Superior temporal gyrus (tissue), 1 donor: ENCODE measurements around the gene BEND7.
"Not testable (repeated sequence)": the region's sequence is repeated elsewhere in the genome, so short reads cannot be mapped to it uniquely, and the experiment has no call there.

Experiments used
- DNase-seq: peaks from one replicate; pipeline ENCODE4 v3.0.0-alpha.2; 2016; ENCODE audit errors: extremely low spot score

The BEND7 gene

GRCh38 chr10:13420532-13421307 is 108.1 kb downstream of the BEND7 start:
- DNase-seq, result no peak

GRCh38 chr10:13417459-13418126 is 111.2 kb downstream of the BEND7 start:
- no peak for DNase-seq

- DNase-seq, result no peak
These were observed 112.1 kb downstream of the BEND7 start for GRCh38 chr10:13416760-13417159.

GRCh38 chr10:13414855-13415254 is 114.0 kb downstream of the BEND7 start:
- DNase-seq, result no peak

- no peak for DNase-seq
These were observed 114.7 kb downstream of the BEND7 start for GRCh38 chr10:13414137-13414536.

- no peak for DNase-seq
These were observed 115.9 kb downstream of the BEND7 start for GRCh38 chr10:13412894-13413293.

GRCh38 chr10:13404791-13405190 is 124.0 kb downstream of the BEND7 start:
- DNase-seq, result no peak

GRCh38 chr10:13404305-13404759 is 124.5 kb downstream of the BEND7 start:
- DNase-seq, result no peak

- DNase-seq, result not testable (repeated sequence)
These were observed 125.4 kb downstream of the BEND7 start for GRCh38 chr10:13403426-13403825.

- DNase-seq, result no peak
These were observed 126.8 kb downstream of the BEND7 start for GRCh38 chr10:13402021-13402420.

GRCh38 chr10:13401142-13401541 is 127.7 kb downstream of the BEND7 start:
- DNase-seq, result no peak

- no peak for DNase-seq
These were observed 128.4 kb downstream of the BEND7 start for GRCh38 chr10:13400196-13400965.

GRCh38 chr10:13399752-13400151 is 129.1 kb downstream of the BEND7 start:
- DNase-seq, result no peak

- no peak for DNase-seq
These were observed 129.6 kb downstream of the BEND7 start for GRCh38 chr10:13399236-13399635.

GRCh38 chr10:13397052-13397451 is 131.8 kb downstream of the BEND7 start:
- no peak for DNase-seq

GRCh38 chr10:13396369-13396768 is 132.4 kb downstream of the BEND7 start:
- no peak for DNase-seq

- no peak for DNase-seq
These were observed 133.3 kb downstream of the BEND7 start for GRCh38 chr10:13395540-13395939.

GRCh38 chr10:13393640-13394039 is 135.2 kb downstream of the BEND7 start:
- DNase-seq, result no peak

- no peak for DNase-seq
These were observed 136.1 kb downstream of the BEND7 start for GRCh38 chr10:13392701-13393100.
